Measurements from ENCODE around the gene TEKTIP1.

TEKTIP1 gene

GRCh38 chr19:3538965-3539755 is at the start of gene TEKTIP1:
TSS of gene TEKTIP1 (plus strand) at chr19:3539174. CDS start at chr19:3539178, 4 bp downstream.
- peak; percentile 46 for DNase-seq (ENCODE audit: low spot score)

GRCh38 chr19:3491396-3492119 is 47.4 kb upstream of the TEKTIP1 start:
- no peak for DNase-seq (ENCODE audit: low spot score)

GRCh38 chr19:3492131-3492839 is 46.7 kb upstream of the TEKTIP1 start:
- no peak for DNase-seq (ENCODE audit: low spot score)

- no peak for DNase-seq (ENCODE audit: low spot score)
Observed at GRCh38 chr19:3492919-3493318, 46.1 kb upstream of the TEKTIP1 start.

- DNase-seq (ENCODE audit: low spot score): no peak
Observed at GRCh38 chr19:3493651-3494050, 45.3 kb upstream of the TEKTIP1 start.

- DNase-seq (ENCODE audit: low spot score): peak; percentile 96
Observed at GRCh38 chr19:3494051-3494450, 44.9 kb upstream of the TEKTIP1 start.

- no peak for DNase-seq (ENCODE audit: low spot score)
Observed at GRCh38 chr19:3494559-3494958, 44.4 kb upstream of the TEKTIP1 start.

- DNase-seq (ENCODE audit: low spot score): no peak
Observed at GRCh38 chr19:3496392-3497273, 42.3 kb upstream of the TEKTIP1 start.

- no peak for DNase-seq (ENCODE audit: low spot score)
Observed at GRCh38 chr19:3497757-3498520, 41.0 kb upstream of the TEKTIP1 start.

- no peak for DNase-seq (ENCODE audit: low spot score)
Observed at GRCh38 chr19:3499738-3500428, 39.1 kb upstream of the TEKTIP1 start.

GRCh38 chr19:3500429-3501101 is 38.4 kb upstream of the TEKTIP1 start, which contains the start of gene DOHH:
TSS of gene DOHH (minus strand) at chr19:3500674. CDS start at chr19:3496814, 3,860 bp downstream.
- peak; percentile 97 for DNase-seq (ENCODE audit: low spot score)

- DNase-seq (ENCODE audit: low spot score): no peak
Observed at GRCh38 chr19:3501780-3502179, 37.2 kb upstream of the TEKTIP1 start.

- DNase-seq (ENCODE audit: low spot score): no peak
Observed at GRCh38 chr19:3503036-3503572, 35.9 kb upstream of the TEKTIP1 start.

GRCh38 chr19:3504735-3505134 is 34.2 kb upstream of the TEKTIP1 start:
- DNase-seq (ENCODE audit: low spot score): no peak

- peak; percentile 98 for DNase-seq (ENCODE audit: low spot score)
Observed at GRCh38 chr19:3505598-3506383, 33.2 kb upstream of the TEKTIP1 start, which contains the start of gene FZR1. TSS of gene FZR1 (plus strand) at chr19:3506311. CDS start at chr19:3522990, 16,679 bp downstream.

- no peak for DNase-seq (ENCODE audit: low spot score)
Observed at GRCh38 chr19:3506384-3507340, 32.3 kb upstream of the TEKTIP1 start.

Data from pons (tissue), 1 donor.